GM21528 (cell line): ENCODE data around the gene CYP2S1.

Experiments
- ATAC-seq: cut with Tn5 transposase; IDR thresholded peaks from one replicate; pipeline ENCODE4 v1.9.1; 2021; ENCODE audit warnings: mild to moderate bottlenecking, moderate library complexity; ENCODE audit not compliant: unreplicated experiment, low FRiP score

Gene CYP2S1

GRCh38 chr19:41253660-41254059 lies 60.6 kb downstream of the CYP2S1 start:
- no peak for ATAC-seq

- no peak for ATAC-seq
These were observed 62.2 kb downstream of the CYP2S1 start for GRCh38 chr19:41255171-41255570.
